Keratinocyte (primary cell): ENCODE measurements around the gene TRIM9. TPM values are rescaled to one million over a fixed set of nuclear protein-coding genes. Genes with fewer than 3 reads are reported as not detected.

Source experiments
- DNase-seq: peaks from one replicate; pipeline ENCODE4 v3.0.0-alpha.2; 2011; ENCODE audit warnings: low read depth, missing footprints, low spot score
- FAIRE-seq: peaks from 2 replicates; lab custom pipeline; 2011; peaks lifted over from hg19 to GRCh38; lab: Jason Lieb, UNC
- H2AFZ ChIP-seq: 2 replicates; pipeline ENCODE4 v1.6.0; 2012; ENCODE audit warnings: low read length, control low read depth, inconsistent platforms; ENCODE audit not compliant: control insufficient read depth
- H3K27ac ChIP-seq: 2 replicates; pipeline ENCODE4 v1.5.1; 2011; ENCODE audit warnings: low read length; ENCODE audit not compliant: control insufficient read depth, insufficient read depth
- H3K27me3 ChIP-seq: 3 replicates; pipeline ENCODE4 v1.6.0; 2011; ENCODE audit warnings: low read length; ENCODE audit not compliant: control insufficient read depth, insufficient read depth; ENCODE audit errors: extremely low read depth
- H3K36me3 ChIP-seq, 2 experiments: 2 replicates in 1 of 2; 3 replicates in 1 of 2; pipeline ENCODE4 v1.5.1; 2011; ENCODE audit warnings: low read length in 2 of 2, mild to moderate bottlenecking in 1 of 2; ENCODE audit not compliant: control insufficient read depth in 2 of 2, insufficient read depth in 2 of 2; ENCODE audit errors: extremely low read depth in 1 of 2
- H3K4me1 ChIP-seq: 3 replicates; pipeline ENCODE4 v1.5.1; 2011; ENCODE audit warnings: low read length; ENCODE audit not compliant: control insufficient read depth, insufficient read depth; ENCODE audit errors: extremely low read depth
- H3K4me2 ChIP-seq: 3 replicates; pipeline ENCODE4 v1.6.0; 2011; ENCODE audit warnings: low read depth, low read length; ENCODE audit not compliant: control insufficient read depth, insufficient read depth; ENCODE audit errors: extremely low read depth
- H3K4me3 ChIP-seq, 3 experiments: fragments of 200-600 bp in 1 of 3; sonication (generic) in 1 of 3; 2 replicates in 2 of 3; 3 replicates in 1 of 3; pipeline ENCODE4 v1.5.1; 2011 to 2016; ENCODE audit warnings: low read length in 3 of 3, mild to moderate bottlenecking in 3 of 3, control low read depth in 2 of 3, inconsistent platforms in 1 of 3, low read depth in 1 of 3, mixed read lengths in 1 of 3, mixed run types in 1 of 3, moderate library complexity in 1 of 3; ENCODE audit not compliant: control insufficient read depth in 2 of 3, insufficient read depth in 2 of 3; ENCODE audit errors: extremely low read depth in 1 of 3
- H3K79me2 ChIP-seq: 2 replicates; pipeline ENCODE4 v1.6.0; 2012; ENCODE audit warnings: low read length; ENCODE audit not compliant: control insufficient read depth, insufficient read depth
- H3K9ac ChIP-seq: 3 replicates; pipeline ENCODE4 v1.6.0; 2011; ENCODE audit warnings: low read length; ENCODE audit not compliant: control insufficient read depth, insufficient read depth; ENCODE audit errors: extremely low read depth
- H3K9me1 ChIP-seq: 3 replicates; pipeline ENCODE4 v1.6.0; 2011; ENCODE audit warnings: low read length; ENCODE audit not compliant: control insufficient read depth, insufficient read depth; ENCODE audit errors: extremely low read depth
- H3K9me3 ChIP-seq: 2 replicates; pipeline ENCODE4 v1.5.1; 2012; ENCODE audit warnings: low read depth, low read length; ENCODE audit not compliant: control insufficient read depth
- H4K20me1 ChIP-seq: 3 replicates; pipeline ENCODE4 v1.6.0; 2011; ENCODE audit warnings: low read length; ENCODE audit not compliant: control insufficient read depth, insufficient read depth; ENCODE audit errors: extremely low read depth
- CTCF ChIP-seq, 3 experiments: IDR thresholded peaks in 1 of 3; conservative IDR thresholded peaks in 1 of 3; optimal IDR thresholded peaks in 1 of 3; 2 replicates in 2 of 3; 3 replicates in 1 of 3; pipeline versions ENCODE3 to v1.5.1; 2011; ENCODE audit warnings: low read length in 3 of 3, mild to moderate bottlenecking in 3 of 3, moderate library complexity in 2 of 3, control low read depth in 1 of 3, inconsistent platforms in 1 of 3; ENCODE audit not compliant: insufficient read depth in 2 of 3; ENCODE audit errors: extremely low read depth in 1 of 3
- EZH2 ChIP-seq: IDR thresholded peaks from one replicate; pipeline ENCODE4 v1.6.1; 2012; ENCODE audit warnings: inconsistent platforms, mild to moderate bottlenecking, low read length, moderate library complexity
- dilution Hi-C: fragments of 300-500 bp; cut with MboI; formaldehyde crosslinking; loops from one replicate; pipeline ENCODE4 v1.7.0; 2020; ENCODE audit warnings: low sequenced_read_pairs; ENCODE audit not compliant: extremely low pct_ligation_motif_present
- polyA plus RNA-seq, 5 experiments: library from polyadenylated mRNA; depleted of rRNA in 3 of 5; stranded (reverse) in 3 of 5; stranded (forward) in 1 of 5; unstranded in 1 of 5; fragments of >200 nt; gene quantifications; 1 replicate in 1 of 5; 2 replicates in 3 of 5; 3 replicates in 1 of 5; pipeline versions ENCODE4 v1.2.1 to v1.2.3, GENCODE V29; 2011 to 2012; ENCODE audit warnings: missing spikeins in 2 of 5, low read depth in 1 of 5, low replicate concordance in 1 of 5

The TRIM9 gene
- polyA plus RNA-seq, 1 donor (not counting 4 experiments of a cell fraction or from before 2014, with no cell fraction given): 0.04 TPM

- dilution Hi-C loops: no loop called here
- Histone ChIP-seq H3K4me2 (no peak overlapping the region), H4K20me1 (no peaks in the 10 kb centered on the region), H3K27me3 (no peaks in the 10 kb centered on the region), H3K4me1 (no peaks in the 10 kb centered on the region), H3K9ac (no peak overlapping the region), H3K27ac (no peak overlapping the region), H2AFZ (no peak overlapping the region), H3K9me1 (no peaks in the 10 kb centered on the region), H3K36me3 (no peaks in the 10 kb centered on the region), H3K79me2 (no peaks in the 10 kb centered on the region), H3K9me3 (no peaks in the 10 kb centered on the region), H3K4me3 (no peak overlapping the region)
- FAIRE-seq (no peak), DNase-seq (no peak)
- TF ChIP-seq EZH2: no peak
These were observed 80.3 kb downstream of the TRIM9 start for GRCh38 chr14:51014625-51015024.

- dilution Hi-C loops: no loop called here
- no peaks in the 10 kb centered on the region for H4K20me1 ChIP-seq
- no peaks in the 10 kb centered on the region for H3K9me1 ChIP-seq
- no peak overlapping the region for H3K9ac ChIP-seq
- TF ChIP-seq EZH2 (no peak), CTCF (optimal IDR thresholded peaks at IDR 0.05 in 1 of 3, IDR thresholded peaks at IDR 0.05 in 1 of 3, conservative IDR thresholded peaks at IDR 0.05 in 1 of 3; ENCODE audit: extremely low read depth in 1 of 3, insufficient read depth in 2 of 3, low read length in 3 of 3) (no peak)
- H3K4me3 ChIP-seq: no peak overlapping the region
- H3K4me2 ChIP-seq: no peak overlapping the region
- no peak overlapping the region for H2AFZ ChIP-seq
- no peaks in the 10 kb centered on the region for H3K36me3 ChIP-seq
- H3K4me1 ChIP-seq: no peaks in the 10 kb centered on the region
- no peaks in the 10 kb centered on the region for H3K27me3 ChIP-seq
- H3K79me2 ChIP-seq: no peaks in the 10 kb centered on the region
- FAIRE-seq: peak; percentile 70
- DNase-seq: no peak
- no peaks in the 10 kb centered on the region for H3K9me3 ChIP-seq
- H3K27ac ChIP-seq: no peak overlapping the region
These were observed 80.8 kb downstream of the TRIM9 start for GRCh38 chr14:51014086-51014485.

GRCh38 chr14:51012055-51012454, 82.8 kb downstream of the TRIM9 start:
- dilution Hi-C loops: no loop called here
- Histone ChIP-seq H3K4me3 (no peak overlapping the region), H3K4me2 (no peak overlapping the region), H3K27me3 (no peaks in the 10 kb centered on the region), H3K36me3 (no peaks in the 10 kb centered on the region), H3K9ac (no peak overlapping the region), H3K4me1 (no peaks in the 10 kb centered on the region), H3K9me3 (no peaks in the 10 kb centered on the region), H4K20me1 (no peaks in the 10 kb centered on the region), H3K9me1 (no peaks in the 10 kb centered on the region), H2AFZ (no peak overlapping the region), H3K27ac (no peak overlapping the region), H3K79me2 (no peaks in the 10 kb centered on the region)
- FAIRE-seq: no peak
- DNase-seq: no peak
- no peak for TF ChIP-seq CTCF (optimal IDR thresholded peaks at IDR 0.05 in 1 of 3, IDR thresholded peaks at IDR 0.05 in 1 of 3, conservative IDR thresholded peaks at IDR 0.05 in 1 of 3; ENCODE audit: extremely low read depth in 1 of 3, insufficient read depth in 2 of 3, low read length in 3 of 3)
- no peak for TF ChIP-seq EZH2
